Nephron (organoid): ENCODE measurements around the gene COL8A2.

Experiments
- H3K27ac Mint-ChIP-seq, 3 experiments: 2 replicates each; pipeline ENCODE4 v1.8.0; 2020; ENCODE audit warnings: mixed read lengths in 3 of 3, mild to moderate bottlenecking in 2 of 3, moderate library complexity in 1 of 3
- H3K27me3 Mint-ChIP-seq: 2 replicates; pipeline ENCODE4 v1.8.0; 2021; ENCODE audit warnings: low read depth, mild to moderate bottlenecking, moderate library complexity, mixed read lengths
- H3K36me3 Mint-ChIP-seq: 2 replicates; pipeline ENCODE4 v1.8.0; 2020; ENCODE audit warnings: low read depth, mixed read lengths
- H3K4me1 Mint-ChIP-seq: 2 replicates; pipeline ENCODE4 v1.8.0; 2020; ENCODE audit warnings: mixed read lengths
- H3K4me3 Mint-ChIP-seq, 3 experiments: 2 replicates each; pipeline ENCODE4 v1.8.0; 2020; ENCODE audit warnings: mild to moderate bottlenecking in 3 of 3, mixed read lengths in 3 of 3, moderate library complexity in 2 of 3
- H3K9me3 Mint-ChIP-seq: 2 replicates; pipeline ENCODE4 v1.8.0; 2020; ENCODE audit warnings: mixed read lengths
- CTCF ChIP-seq, 3 experiments: fragments of 200-600 bp; sonication (generic); IDR thresholded peaks; one replicate each; pipeline ENCODE4 v1.5.0; 2021; ENCODE audit warnings: antibody characterized with exemption in 3 of 3; ENCODE audit not compliant: unreplicated experiment in 3 of 3

Gene COL8A2

GRCh38 chr1:36094621-36095061 is 30.4 kb downstream of the COL8A2 start:
- Mint-ChIP-seq H3K27me3 (no peaks in the 10 kb centered on the region), H3K36me3 (peaks cover 28% of the 10 kb centered on the region), H3K4me3 (no peak overlapping the region), H3K4me1 (peaks cover 10% of the 10 kb centered on the region), H3K27ac (no peak overlapping the region), H3K9me3 (no peaks in the 10 kb centered on the region)
- TF ChIP-seq CTCF (IDR thresholded peaks at IDR 0.05; ENCODE audit: unreplicated experiment in 3 of 3): no peak

DNA sequence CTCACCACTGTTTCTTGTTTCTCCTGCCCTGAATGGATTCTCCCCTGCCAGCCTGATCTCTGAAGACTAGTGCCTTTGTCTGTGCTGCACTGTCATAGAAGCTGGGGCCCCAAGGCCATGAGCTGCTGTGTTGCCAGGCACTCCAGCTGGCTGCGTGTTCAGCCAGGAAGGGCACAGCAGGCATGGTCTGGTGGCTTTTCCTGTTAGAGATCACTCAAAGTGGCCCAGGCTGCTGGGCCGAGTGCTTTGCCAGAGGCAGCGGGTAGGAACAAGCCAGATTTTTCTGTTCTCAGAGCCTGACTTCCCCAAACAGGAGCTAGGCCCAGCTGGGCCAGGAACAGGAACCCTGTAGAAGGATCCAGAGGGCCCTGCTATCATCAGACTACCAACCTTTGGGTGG is 31.1 kb downstream of the COL8A2 start:
- Mint-ChIP-seq H3K4me3 (no peak overlapping the region), H3K4me1 (peaks cover 15% of the 10 kb centered on the region), H3K27ac (no peak overlapping the region), H3K9me3 (no peaks in the 10 kb centered on the region), H3K36me3 (peaks cover 28% of the 10 kb centered on the region), H3K27me3 (no peaks in the 10 kb centered on the region)
- TF ChIP-seq CTCF (IDR thresholded peaks at IDR 0.05; ENCODE audit: unreplicated experiment in 3 of 3): no peak

DNA sequence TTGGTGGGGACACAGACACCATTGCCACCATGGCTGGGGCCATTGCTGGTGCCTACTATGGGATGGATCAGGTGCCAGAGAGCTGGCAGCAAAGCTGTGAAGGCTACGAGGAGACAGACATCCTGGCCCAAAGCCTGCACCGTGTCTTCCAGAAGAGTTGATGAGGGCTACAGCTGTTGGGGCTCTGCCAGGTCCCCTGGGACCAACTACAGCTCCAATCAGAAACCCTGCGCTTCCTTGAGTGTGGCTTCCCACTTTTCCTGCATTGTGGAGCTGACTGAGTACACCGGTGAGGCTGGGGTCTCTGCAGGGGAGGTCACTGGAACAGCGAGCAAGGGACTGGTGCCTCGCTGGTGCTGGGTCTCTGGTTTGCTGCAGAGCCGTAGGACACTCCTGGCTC is 31.8 kb downstream of the COL8A2 start:
- H3K4me1 Mint-ChIP-seq: peaks cover 15% of the 10 kb centered on the region
- peaks cover 28% of the 10 kb centered on the region for H3K36me3 Mint-ChIP-seq
- H3K9me3 Mint-ChIP-seq: no peaks in the 10 kb centered on the region
- no peak for TF ChIP-seq CTCF (IDR thresholded peaks at IDR 0.05; ENCODE audit: unreplicated experiment in 3 of 3)
- H3K4me3 Mint-ChIP-seq: no peak overlapping the region
- no peak overlapping the region for H3K27ac Mint-ChIP-seq
- H3K27me3 Mint-ChIP-seq: no peaks in the 10 kb centered on the region

- Mint-ChIP-seq H3K4me3 (peak overlapping the region in 1 of 3 experiments; percentile 60), H3K27me3 (no peaks in the 10 kb centered on the region)
- TF ChIP-seq CTCF (IDR thresholded peaks at IDR 0.05; ENCODE audit: unreplicated experiment in 3 of 3): no peak
Observed at GRCh38 chr1:36092798-36093185, 32.2 kb downstream of the COL8A2 start.

GRCh38 chr1:36092166-36092797 is 32.7 kb downstream of the COL8A2 start:
- Mint-ChIP-seq H3K4me3 (peak overlapping the region; percentile 23 to 82 (median 60)), H3K27ac (no peak overlapping the region), H3K4me1 (peaks cover 15% of the 10 kb centered on the region), H3K36me3 (peaks cover 28% of the 10 kb centered on the region), H3K27me3 (no peaks in the 10 kb centered on the region), H3K9me3 (no peaks in the 10 kb centered on the region)
- no peak for TF ChIP-seq CTCF (IDR thresholded peaks at IDR 0.05; ENCODE audit: unreplicated experiment in 3 of 3)

More at GRCh38 chr1:36092798-36093185, 32.2 kb downstream of the COL8A2 start:
- Mint-ChIP-seq H3K9me3 (no peaks in the 10 kb centered on the region), H3K27ac (no peak overlapping the region), H3K36me3 (peaks cover 28% of the 10 kb centered on the region), H3K4me1 (peaks cover 15% of the 10 kb centered on the region)

GRCh38 chr1:36091698-36092097 is 33.3 kb downstream of the COL8A2 start:
- peak overlapping the region; percentile 66 to 82 (median 74) for H3K4me3 Mint-ChIP-seq
- H3K36me3 Mint-ChIP-seq: peaks cover 28% of the 10 kb centered on the region
- H3K27ac Mint-ChIP-seq: no peak overlapping the region
- no peaks in the 10 kb centered on the region for H3K27me3 Mint-ChIP-seq
- TF ChIP-seq CTCF (IDR thresholded peaks at IDR 0.05; ENCODE audit: unreplicated experiment in 3 of 3): no peak
- H3K9me3 Mint-ChIP-seq: no peaks in the 10 kb centered on the region
- H3K4me1 Mint-ChIP-seq: peaks cover 15% of the 10 kb centered on the region
